NCI-H510A (cell line): ENCODE data around the gene GDPGP1.
A peak's percentile ranks its signal among the peaks of the same experiment; 100 is the strongest.
"Not testable (repeated sequence)": the region's sequence is repeated elsewhere in the genome, so short reads cannot be mapped to it uniquely, and the experiment has no call there.

Experiments
- DNase-seq: peaks from one replicate; lab custom pipeline; 2025; lab: John Stamatoyannopoulos, UW

Gene GDPGP1, protein sequence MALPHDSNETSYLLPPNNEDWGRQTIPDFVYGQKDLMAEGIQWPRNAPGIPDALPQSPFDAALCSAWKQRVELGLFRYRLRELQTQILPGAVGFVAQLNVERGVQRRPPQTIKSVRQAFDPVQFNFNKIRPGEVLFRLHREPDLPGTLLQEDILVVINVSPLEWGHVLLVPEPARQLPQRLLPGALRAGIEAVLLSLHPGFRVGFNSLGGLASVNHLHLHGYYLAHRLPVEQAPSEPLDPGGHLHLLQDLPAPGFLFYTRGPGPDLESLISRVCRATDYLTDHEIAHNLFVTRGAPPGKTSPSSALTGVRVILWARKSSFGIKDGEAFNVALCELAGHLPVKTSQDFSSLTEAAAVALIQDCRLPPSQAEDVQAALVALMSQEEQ

DNA sequence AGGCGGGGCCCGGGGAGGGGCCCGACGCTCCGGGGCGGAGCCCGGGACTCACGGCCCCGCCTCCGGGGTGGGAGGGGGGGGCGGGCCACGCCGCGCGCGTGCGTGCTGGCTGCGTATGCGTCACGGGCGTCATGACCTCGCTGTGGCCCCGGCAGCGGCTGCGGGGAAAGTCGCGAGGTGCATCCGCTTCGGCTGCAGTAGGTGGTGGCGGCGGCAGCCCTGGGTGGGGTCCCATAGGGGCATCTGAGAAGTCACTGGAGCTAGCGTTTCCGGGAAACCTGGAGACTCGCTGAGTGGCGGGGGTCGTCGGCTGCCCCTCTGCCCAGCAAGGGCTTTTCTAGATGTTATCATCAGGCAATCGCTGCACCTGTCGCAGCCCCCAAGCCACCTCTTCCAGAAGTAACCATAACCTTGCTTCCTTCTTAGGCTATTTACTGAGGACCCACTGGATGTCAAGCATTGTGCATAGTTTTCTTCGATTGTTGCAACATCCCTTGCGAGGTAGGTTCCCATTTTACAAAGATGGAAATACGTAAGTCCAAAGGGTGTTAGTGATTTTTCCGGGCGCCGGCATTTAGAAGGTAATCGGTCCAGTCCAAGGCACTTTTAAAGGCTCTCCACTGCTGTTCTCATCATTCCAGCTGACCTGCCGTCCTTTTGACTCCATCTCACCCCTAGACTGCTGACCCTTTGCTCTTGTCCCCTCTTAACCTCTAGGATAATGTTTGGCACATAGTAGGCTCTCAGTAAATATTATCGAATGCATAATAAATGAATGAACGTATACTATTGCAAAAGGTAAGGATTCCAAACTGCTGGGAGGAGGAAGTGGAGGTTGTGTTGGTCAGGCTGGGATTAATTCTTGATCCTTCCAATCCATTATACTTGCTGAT lies at the start of gene GDPGP1:
GDPGP1 (plus strand) TSS at position 114 of the 893 bp plus-strand sequence. CDS start 6,700 bp downstream, outside the sequence.
- DNase-seq = no peak

DNA sequence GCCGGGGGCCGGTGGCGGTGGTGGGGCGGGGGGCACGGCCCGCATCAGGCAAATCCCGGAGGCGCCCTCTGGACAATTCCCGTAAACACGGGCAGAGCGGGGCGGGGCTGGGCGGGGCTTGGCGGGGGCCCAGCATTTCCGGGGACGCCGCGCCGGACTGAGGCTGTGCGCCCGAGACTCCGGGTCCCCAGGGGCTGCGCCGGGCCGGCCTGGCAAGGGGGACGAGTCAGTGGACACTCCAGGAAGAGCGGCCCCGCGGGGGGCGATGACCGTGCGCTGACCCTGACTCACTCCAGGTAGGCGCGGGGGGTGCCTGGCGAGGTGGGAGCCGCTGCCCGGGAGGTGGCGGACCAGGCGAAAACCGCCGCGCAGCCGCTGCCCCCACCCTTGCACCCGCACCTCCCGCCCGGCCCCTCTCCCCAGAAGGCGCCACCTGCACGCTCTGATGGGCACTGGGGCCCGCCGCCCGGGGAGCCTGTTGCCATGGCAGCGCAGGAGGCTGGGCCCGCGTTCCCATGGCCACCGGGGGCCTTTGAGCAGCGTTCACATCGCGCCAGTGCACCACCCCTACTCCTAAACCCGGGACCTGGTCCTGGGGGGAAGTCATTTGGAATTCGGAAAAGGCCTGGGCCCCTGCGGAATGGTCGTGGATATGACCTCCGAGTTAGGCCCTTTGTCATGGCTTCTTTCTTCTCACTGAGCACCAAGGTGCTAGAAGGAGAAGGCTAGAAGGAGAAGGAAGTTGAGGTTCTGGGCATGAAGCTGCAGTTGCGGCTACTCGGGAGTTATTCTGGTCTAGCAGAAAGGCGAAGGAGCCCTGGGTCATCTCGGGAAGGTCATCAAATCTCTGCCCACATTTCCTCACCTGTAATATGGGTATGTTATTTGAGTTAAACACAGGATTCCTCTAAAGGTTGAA lies 49.0 kb upstream of the GDPGP1 start:
- DNase-seq = peak; percentile 61

DNA sequence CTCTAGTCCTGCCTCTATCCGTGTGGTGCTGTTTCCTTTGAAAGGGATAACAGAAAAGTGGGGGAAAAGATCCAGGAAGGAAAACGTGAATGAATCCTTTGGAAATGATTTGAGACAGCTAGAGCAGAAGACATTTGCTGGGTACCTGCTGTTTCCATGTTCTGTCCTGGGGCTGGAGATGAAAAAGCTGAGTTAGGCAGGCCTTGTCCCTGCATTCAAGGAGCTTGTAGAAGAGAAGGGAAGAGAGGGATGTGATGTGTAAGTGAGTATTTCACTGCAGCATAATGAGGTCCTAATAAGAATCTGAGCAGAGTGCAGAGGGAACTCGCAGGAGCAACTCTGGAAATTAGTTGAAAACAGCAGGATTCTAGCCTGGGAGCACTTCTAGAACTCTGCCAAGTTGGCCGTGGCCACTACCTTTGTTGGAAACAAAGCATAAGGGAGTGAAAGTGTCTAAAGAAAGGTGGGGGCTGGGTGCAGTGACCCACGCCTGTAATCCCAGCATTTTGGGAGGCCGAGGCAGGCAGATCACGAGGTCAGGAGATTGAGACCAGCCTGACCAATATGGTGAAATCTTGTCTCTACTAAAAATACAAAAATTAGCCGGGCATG lies 46.6 kb upstream of the GDPGP1 start:
- DNase-seq = no peak

DNA sequence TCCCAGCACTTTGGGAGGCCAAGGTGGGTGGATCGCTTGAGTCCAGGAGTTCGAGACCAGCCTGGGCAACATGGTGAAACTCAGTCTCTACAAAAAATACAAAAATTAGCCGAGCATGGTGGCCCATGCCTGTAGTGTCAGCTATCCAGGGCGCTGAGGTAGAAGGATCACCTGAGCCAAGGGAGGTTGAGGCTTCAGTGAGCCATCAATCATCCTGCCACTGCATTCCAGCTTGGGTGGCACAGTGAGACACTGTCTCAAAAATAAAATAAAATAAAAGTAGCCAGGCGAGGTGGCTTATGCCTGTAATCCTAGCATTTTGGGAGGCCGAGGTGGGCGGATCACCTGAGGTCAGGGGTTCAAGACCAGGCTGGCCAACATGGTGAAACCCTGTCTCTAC lies 45.9 kb upstream of the GDPGP1 start:
- not testable (repeated sequence) for DNase-seq

DNA sequence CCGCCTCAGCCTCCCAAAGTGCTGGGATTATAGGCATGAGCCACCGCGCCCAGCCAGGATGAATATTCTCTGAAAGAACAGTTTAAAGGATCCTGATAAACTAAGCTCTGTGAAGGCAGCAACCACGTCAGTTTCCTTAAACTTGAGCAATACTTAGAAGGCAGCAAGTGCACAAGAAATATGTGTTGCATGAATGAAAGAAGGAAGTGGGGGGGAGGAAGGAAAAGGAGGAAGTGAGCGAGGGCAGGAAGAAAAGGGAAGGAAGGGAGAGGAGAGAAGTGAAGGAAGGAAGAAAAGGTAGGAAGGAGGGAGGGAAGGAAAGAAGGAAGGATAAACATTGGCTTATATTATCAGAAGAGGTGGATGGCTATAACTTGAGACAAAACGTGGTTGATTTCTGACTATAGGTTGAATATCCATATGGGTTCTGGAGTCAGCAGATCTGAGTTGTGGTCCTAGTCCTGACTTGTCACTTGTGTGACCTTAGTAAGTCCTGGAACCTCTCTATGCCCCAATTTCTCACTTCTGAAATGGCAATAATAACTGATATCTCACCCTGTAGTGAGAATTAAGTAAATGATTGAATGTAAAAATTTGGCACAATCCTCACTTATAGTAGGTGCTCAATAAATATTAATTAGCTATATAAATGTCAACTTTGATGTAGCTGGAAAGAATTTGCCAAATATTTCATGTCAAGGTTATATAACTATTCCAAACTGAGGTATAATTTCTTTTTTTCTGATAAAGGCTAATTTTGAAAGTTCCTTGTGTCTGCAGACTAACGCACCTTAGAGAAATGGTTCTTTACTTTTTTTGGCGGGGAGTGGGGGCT lies 44.9 kb upstream of the GDPGP1 start:
- no peak for DNase-seq

DNA sequence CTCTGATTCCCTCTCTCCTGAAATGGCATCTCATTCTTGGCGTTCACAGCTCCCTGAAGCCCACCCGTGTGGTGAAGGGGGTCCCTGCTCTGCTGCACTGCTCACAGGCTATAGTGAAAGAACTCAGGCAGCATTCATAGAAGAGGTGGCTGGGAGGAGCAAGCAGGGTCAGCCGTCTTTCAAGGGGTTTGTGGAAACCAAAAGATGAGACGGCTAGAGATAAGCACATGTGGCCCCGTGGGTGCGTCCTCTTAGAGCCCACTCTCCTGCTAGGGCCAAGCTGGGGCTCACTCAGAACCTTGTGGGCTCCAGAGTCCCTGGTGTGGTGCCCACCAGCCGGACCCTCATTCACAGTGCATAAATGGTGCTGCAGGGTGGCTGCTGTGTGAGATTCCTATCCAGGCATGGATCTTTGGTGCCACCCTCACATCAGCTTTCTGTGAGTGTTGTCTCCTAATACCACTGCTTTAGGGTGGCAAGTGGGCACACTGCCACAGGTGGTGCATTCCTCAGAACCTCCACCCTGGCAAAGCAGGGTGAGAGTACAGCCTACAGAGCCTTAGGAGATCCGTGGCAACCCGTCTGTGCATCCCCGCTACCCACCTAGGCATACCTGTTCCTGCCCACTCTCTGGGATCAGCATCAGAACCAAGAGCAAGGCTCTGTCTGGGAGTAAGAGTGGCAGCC lies 44.1 kb upstream of the GDPGP1 start:
- no peak for DNase-seq

DNA sequence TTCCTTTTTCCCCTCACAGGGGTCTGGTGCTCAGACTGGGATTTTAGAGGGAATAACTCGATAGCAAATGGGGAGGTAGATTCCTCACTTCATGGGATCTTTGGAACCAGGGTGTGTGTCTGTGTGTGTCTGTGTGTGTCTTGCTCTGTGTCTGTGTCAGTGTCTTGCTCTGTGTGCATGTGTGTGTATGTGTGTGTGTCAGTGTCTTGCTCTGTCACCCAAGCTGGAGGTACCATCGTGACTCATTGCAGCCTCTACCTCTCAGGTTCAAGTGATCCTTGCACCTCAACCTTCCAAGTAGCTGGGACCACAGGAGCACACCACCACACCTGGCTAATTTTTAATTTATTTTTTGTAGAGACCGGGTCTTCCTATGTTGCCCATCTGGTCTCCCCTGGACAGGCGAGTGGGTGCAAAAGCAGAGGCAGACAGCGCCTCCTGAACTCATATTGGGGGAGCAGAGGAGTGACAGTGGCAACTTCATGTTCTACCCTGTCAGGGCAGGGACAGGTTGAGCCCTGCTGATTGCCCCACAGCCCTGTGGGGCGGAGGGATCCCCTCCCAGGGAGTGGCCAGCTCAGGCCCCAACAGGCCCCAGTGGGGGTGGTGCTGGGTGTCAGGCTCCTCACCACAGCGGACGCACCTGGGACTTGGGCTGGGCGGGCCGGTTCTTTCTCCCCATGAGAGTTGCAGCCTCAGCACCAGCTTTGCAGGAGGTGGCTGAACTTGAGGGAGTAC lies 43.2 kb upstream of the GDPGP1 start:
- peak; percentile 33 for DNase-seq

DNA sequence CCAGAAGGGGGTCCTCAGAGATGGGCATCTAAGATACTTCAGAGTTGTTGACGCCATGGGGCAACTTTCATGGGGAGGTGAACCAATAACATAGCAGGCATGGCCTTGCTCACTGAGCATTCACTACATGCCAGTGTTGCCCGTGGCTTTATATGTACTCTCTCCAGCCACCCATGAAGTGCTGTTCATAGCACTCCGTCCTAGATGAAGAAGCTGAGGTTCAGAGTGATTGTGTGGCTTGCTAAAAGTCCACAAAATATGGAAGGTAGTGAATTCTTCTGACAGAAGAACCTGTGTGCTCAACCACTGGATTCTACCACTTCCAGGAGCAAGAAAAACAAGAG lies 42.7 kb upstream of the GDPGP1 start:
- no peak for DNase-seq

DNA sequence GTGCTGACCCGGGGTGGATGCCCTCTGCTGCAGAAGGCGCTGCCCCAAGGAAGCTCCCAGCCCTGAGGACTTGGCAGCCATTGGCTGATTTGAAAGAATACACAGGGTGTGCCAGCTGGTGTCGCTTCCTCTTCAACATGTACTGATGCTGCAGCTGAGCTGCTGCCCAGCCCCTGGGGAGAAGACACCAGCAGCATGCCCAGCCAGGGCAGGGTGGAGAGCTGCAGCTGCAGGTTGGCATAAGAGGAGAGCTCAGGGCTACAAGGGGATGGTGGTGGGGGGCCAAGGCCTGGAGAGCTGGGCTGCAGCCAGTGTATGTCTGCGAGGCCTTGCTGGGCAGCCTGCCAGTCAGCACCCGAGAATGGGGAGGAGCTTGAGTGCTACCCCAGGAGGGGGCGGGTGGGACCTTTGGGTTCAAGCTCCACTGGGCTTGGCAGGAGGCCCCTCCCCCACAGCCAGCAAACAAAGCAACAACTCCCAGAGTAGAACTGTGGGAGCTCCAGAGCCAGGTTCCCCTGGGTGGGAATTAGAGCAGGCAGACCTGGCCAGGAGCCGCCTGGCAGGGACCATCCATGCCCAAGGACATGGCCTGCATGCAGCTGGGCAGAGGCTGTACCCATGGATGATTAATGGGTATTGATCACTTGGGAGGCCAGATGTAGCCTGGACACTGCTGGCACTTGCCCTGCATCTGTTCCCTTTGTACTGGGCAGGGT lies 42.1 kb upstream of the GDPGP1 start:
- peak; percentile 82 for DNase-seq

DNA sequence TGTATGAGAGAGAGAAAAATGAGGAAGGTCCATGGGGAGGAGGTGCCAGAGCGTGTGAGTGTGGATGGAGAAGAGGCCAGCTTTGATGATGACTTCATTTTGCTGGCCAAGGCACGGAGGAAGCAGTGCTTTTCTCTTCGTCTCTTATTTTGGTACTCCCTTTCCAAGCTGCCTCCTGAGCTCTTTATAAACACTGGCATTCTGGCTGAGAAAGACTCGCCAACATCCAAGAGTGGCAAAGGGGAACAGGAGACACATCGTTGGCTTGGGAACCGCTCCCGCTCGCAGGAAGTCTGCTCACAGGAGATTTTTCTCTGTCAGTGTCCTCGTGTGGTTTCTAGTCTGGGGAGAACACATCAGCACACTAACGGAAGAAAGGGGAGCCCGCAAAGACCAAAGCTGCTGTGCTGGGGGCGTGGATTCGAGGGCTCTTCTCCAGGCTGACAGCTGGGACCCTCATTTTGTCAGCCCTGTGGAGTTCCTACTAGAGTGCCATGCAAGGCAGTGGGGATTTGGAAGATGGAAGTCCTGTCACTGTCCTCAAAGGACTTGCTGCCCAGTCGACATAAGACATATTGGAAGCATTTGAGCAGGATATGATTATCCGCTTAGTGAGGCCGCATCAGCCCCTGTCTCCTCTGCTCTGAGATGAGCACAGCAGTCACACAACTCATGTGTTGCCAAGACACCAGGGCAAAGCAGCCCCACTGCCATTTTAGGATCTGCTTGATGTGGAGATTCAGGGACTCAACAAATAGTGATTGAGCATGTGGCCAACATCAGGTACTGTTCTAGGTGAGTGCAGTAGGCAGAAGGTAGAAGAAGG lies 40.8 kb upstream of the GDPGP1 start:
- no peak for DNase-seq

DNA sequence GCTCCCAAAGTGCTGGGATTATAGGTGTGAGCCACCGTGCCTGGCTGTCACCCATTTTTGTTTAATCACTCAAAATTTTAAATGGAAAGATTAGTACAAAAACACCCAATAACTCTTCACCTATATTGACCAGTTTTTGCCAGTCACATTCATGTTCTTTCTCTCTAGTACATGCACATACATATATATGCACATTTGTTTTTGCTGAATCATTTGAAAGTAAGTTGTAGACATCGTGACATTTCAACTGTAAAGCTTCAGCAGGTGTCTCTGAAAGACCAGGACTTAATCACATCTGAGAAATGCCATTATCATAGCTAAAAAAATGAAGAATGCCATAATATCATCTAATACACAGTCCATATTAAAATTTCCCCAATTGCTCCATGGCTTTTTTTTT lies 39.4 kb upstream of the GDPGP1 start:
- no peak for DNase-seq

DNA sequence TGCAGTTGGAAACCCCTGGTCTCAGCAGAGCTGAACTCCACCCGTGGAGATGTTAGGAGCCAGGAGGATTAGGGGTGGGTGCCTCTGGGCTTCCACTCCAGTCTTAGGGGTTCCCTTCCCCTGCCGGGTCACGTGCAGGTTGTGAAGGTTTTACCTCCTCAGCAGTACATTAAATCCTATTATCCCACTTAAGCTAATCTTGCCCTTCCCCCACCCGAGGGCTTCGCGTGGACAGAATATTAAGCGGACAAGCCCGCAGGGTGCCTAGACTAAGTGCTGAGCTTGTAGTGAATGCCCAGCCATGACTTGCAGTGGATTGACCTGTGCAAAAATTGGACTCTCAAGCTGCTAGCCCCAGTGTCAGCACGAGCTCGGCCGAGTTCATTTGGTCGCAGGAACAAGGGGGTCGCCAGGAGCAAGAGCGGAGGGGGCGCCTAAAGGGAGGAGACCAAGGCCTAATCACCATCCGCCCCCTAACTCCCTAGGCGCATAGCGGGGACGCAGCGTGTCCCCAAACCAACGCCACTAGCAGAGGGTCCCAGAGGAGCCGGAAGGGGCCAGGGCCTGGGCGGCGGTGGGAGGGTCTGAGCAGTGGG lies 33.4 kb upstream of the GDPGP1 start:
- DNase-seq = no peak

DNA sequence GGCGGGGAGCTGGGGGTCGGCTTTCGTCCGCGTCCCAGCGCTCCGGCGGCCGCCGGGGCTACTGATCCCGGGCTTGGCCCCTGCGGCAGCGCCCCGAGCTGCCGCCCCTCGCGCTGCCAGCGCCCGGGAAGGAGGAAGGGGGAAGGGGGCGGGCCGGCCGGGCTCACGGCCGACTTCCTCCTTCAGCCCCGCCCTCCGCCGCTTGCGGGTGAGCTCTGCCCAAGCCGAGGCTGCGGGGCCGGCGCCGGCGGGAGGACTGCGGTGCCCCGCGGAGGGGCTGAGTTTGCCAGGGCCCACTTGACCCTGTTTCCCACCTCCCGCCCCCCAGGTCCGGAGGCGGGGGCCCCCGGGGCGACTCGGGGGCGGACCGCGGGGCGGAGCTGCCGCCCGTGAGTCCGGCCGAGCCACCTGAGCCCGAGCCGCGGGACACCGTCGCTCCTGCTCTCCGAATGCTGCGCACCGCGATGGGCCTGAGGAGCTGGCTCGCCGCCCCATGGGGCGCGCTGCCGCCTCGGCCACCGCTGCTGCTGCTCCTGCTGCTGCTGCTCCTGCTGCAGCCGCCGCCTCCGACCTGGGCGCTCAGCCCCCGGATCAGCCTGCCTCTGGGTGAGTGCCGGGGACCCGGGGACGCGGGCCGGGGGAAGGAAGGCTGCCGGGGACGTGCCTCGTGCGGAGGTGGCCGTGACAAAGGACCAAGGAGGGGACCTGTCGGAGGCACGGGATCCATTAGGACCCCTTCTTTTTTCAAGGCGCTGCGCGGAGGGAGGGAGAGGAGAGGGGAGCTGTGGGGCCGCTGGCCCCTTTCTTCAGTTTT lies 32.7 kb upstream of the GDPGP1 start, which contains the start of gene SEMA4B:
SEMA4B (plus strand) TSS at position 201 of the 814 bp plus-strand sequence; CDS start at position 450, 249 bp downstream.
- peak; percentile 56 for DNase-seq

DNA sequence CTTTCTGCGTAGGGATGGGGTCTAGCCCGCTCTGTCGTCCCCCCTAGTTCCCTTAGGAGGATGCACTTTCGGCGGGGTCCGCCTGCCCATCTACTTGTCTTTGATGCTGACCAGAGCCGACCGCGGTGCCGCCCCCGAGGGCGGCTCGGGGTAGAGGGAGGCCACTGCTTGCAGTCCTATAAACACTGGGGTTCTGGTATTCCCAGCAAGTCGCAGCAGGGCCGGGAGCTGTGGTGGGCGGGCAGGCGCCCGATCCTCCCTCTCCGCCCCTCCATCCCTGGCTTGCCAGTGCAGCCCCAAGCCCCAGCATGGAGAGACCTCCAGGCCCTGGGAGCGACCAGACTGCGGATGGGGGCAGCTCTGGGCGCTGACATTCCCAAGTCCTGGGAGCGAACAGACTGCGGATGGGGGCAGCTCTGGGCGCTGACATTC lies 32.0 kb upstream of the GDPGP1 start:
- DNase-seq = no peak

DNA sequence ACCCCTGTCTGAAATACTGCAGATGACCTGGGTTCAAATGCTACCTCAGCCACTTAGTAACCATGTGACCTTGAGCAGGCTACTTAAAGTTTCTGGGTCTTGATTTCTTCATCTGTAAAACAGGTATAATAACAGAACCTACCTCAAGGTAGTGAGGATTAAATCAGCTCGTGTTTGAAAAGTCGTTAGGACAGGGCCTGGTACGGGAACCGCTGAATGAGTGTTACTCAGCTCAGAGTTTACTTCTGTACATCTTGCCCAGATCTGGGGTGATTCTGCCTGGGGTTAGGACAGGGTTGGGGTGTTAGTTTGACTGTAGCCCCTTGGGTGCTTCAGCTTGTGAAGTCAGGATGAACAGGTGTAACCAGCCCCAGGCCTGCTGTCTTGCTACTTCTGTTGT lies 31.1 kb upstream of the GDPGP1 start:
- DNase-seq = no peak

DNA sequence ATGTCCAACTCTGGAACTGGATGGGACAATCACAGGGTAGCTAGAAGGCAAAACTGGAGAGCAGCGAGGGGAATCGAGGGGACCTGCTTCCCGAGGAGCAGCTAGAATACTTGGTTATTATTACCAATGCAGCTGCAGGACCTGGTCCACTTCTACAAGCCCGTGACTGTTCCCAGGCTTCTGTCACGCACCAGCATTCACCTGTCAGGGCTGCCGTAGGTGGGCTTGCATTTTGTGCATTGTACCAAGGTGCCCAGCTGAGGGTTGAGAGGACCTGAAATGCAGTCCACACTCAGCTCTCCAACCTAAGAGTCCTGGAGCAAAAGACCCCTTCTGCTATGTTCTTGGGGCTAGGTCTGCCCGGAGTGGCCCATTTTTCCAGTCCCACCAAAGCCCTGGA lies 30.5 kb upstream of the GDPGP1 start:
- DNase-seq = no peak
